NCI-H1436 (cell line): ENCODE results near the gene AGBL4.

Experiments
- DNase-seq: peaks from one replicate; lab custom pipeline; 2025; lab: John Stamatoyannopoulos, UW

The AGBL4 gene

GRCh38 chr1:49694251-49694827 is 329.4 kb downstream of the AGBL4 start:
- no peak for DNase-seq

GRCh38 chr1:49686107-49686506 is 337.6 kb downstream of the AGBL4 start:
- DNase-seq = no peak

GRCh38 chr1:49677706-49678105 is 346.0 kb downstream of the AGBL4 start:
- DNase-seq = no peak

GRCh38 chr1:49651136-49651535 is 372.6 kb downstream of the AGBL4 start:
- DNase-seq = no peak

GRCh38 chr1:49630156-49630555 is 393.6 kb downstream of the AGBL4 start:
- no peak for DNase-seq

- no peak for DNase-seq
Observed at GRCh38 chr1:49627781-49628180, 396.0 kb downstream of the AGBL4 start.

- no peak for DNase-seq
Observed at GRCh38 chr1:49626472-49626871, 397.3 kb downstream of the AGBL4 start.

GRCh38 chr1:49622877-49623276 is 400.9 kb downstream of the AGBL4 start:
- DNase-seq = no peak

GRCh38 chr1:49606082-49606481 is 417.7 kb downstream of the AGBL4 start:
- no peak for DNase-seq

GRCh38 chr1:49597436-49597835 is 426.3 kb downstream of the AGBL4 start:
- DNase-seq = no peak

GRCh38 chr1:49576327-49576901 is 447.3 kb downstream of the AGBL4 start:
- no peak for DNase-seq

- no peak for DNase-seq
Observed at GRCh38 chr1:49556676-49557234, 467.0 kb downstream of the AGBL4 start.

- DNase-seq = no peak
Observed at GRCh38 chr1:49552101-49552500, 471.7 kb downstream of the AGBL4 start.

GRCh38 chr1:49544615-49545014 is 479.1 kb downstream of the AGBL4 start:
- no peak for DNase-seq

GRCh38 chr1:49541096-49541752 is 482.5 kb downstream of the AGBL4 start:
- DNase-seq = no peak

GRCh38 chr1:49527606-49528305 is 496.0 kb downstream of the AGBL4 start:
- no peak for DNase-seq

- no peak for DNase-seq
Observed at GRCh38 chr1:49526672-49527071, 497.1 kb downstream of the AGBL4 start.

GRCh38 chr1:49523764-49524163 is 500.0 kb downstream of the AGBL4 start:
- no peak for DNase-seq

- no peak for DNase-seq
Observed at GRCh38 chr1:49466961-49467360, 556.8 kb downstream of the AGBL4 start.

- no peak for DNase-seq
Observed at GRCh38 chr1:49465486-49466185, 558.1 kb downstream of the AGBL4 start.

- no peak for DNase-seq
Observed at GRCh38 chr1:49448200-49448599, 575.6 kb downstream of the AGBL4 start.

GRCh38 chr1:49436865-49437264 is 586.9 kb downstream of the AGBL4 start:
- no peak for DNase-seq
